Upper lobe of left lung (tissue), 4 donors: ENCODE data around the gene ZNF500.
"Not testable (repeated sequence)": the region's sequence is repeated elsewhere in the genome, so short reads cannot be mapped to it uniquely, and the experiment has no call there.

Source experiments
- CTCF ChIP-seq, 6 experiments: fragments of 450-650 bp in 4 of 6; fragments of 200-600 bp in 2 of 6; sonication (generic) in 2 of 6; IDR thresholded peaks; one replicate each; pipeline ENCODE4 v1.5.1; 2016 to 2019; ENCODE audit warnings: antibody characterized with exemption in 6 of 6
- EP300 ChIP-seq, 4 donors: sonication (generic); formaldehyde crosslinking; IDR thresholded peaks; one replicate each; pipeline ENCODE4 v1.5.1; 2017; ENCODE audit warnings: antibody characterized with exemption in 4 of 4, control low read depth in 2 of 4
- POLR2A ChIP-seq, 4 donors: fragments of 450-650 bp; IDR thresholded peaks; one replicate each; pipeline ENCODE4 v1.5.1; 2016 to 2017; ENCODE audit warnings: antibody characterized with exemption in 4 of 4, mild to moderate bottlenecking in 2 of 4
- POLR2AphosphoS5 ChIP-seq, 2 donors: sonication (generic); formaldehyde crosslinking; IDR thresholded peaks; one replicate each; pipeline ENCODE4 v1.5.1; 2017; ENCODE audit warnings: antibody characterized with exemption in 2 of 2

- TF ChIP-seq CTCF, EP300, POLR2A, POLR2AphosphoS5 (IDR thresholded peaks at IDR 0.05): not testable (repeated sequence)
These were observed 17.6 kb upstream of the ZNF500 start for GRCh38 chr16:4784444-4784987.
